GM10248 (cell line): ENCODE results near the gene NVL.

ENCODE experiments used
- CTCF ChIA-PET: fragments of 300-600 bp; sonication (Branson Sonifier 250); formaldehyde crosslinking; extraction: SDS; loops from one replicate; lab custom pipeline; 2021; ENCODE audit warnings: antibody characterized with exemption; lab: Yijun Ruan, JAX
- POLR2A ChIA-PET: fragments of 350-650 bp; sonication (Branson Sonifier 250); formaldehyde crosslinking; extraction: SDS; loops from one replicate; lab custom pipeline; 2020; ENCODE audit warnings: antibody characterized with exemption; lab: Yijun Ruan, JAX
- DNase-seq: peaks from one replicate; pipeline ENCODE4 v3.0.0; 2012; ENCODE audit errors: extremely low spot score
- TF ChIP-seq, protein P1 (sequence below): IDR thresholded peaks from 2 replicates; pipeline ENCODE4 v1.5.1; 2012; ENCODE audit warnings: mild to moderate bottlenecking, low read depth; ENCODE audit errors: extremely low read depth, missing control alignments, control extremely low read depth

The NVL gene

DNA sequence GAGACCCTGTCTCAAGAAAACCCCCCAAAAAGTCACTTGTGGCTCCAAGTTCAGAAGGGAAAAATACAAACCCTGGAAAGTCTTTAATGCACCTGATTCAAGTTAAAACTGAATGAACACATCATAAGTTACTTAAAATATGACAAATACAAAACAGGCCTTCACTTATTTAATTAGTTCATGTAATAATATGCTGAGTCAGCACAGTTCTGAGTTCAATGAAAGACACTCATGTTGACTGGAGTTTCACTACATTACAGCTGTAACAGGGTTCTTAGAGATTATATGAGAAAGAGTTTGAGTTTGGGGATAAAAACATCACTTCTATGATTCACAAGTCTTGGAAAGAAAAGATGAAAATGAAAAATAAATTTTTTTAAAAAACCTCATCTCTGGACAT is 96.0 kb downstream of the NVL start:
- ChIA-PET CTCF (interaction anchor here (0.7 to 1.3 kb wide), 5 partner anchors 9 to 81 kb away, joined by 3 to 4 read pairs (median 3); no protein-coding TSS in a partner anchor), POLR2A (no interaction called here)
- no peak for DNase-seq
- TF ChIP-seq, protein P1, sequence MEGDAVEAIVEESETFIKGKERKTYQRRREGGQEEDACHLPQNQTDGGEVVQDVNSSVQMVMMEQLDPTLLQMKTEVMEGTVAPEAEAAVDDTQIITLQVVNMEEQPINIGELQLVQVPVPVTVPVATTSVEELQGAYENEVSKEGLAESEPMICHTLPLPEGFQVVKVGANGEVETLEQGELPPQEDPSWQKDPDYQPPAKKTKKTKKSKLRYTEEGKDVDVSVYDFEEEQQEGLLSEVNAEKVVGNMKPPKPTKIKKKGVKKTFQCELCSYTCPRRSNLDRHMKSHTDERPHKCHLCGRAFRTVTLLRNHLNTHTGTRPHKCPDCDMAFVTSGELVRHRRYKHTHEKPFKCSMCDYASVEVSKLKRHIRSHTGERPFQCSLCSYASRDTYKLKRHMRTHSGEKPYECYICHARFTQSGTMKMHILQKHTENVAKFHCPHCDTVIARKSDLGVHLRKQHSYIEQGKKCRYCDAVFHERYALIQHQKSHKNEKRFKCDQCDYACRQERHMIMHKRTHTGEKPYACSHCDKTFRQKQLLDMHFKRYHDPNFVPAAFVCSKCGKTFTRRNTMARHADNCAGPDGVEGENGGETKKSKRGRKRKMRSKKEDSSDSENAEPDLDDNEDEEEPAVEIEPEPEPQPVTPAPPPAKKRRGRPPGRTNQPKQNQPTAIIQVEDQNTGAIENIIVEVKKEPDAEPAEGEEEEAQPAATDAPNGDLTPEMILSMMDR, result no peak

DNA sequence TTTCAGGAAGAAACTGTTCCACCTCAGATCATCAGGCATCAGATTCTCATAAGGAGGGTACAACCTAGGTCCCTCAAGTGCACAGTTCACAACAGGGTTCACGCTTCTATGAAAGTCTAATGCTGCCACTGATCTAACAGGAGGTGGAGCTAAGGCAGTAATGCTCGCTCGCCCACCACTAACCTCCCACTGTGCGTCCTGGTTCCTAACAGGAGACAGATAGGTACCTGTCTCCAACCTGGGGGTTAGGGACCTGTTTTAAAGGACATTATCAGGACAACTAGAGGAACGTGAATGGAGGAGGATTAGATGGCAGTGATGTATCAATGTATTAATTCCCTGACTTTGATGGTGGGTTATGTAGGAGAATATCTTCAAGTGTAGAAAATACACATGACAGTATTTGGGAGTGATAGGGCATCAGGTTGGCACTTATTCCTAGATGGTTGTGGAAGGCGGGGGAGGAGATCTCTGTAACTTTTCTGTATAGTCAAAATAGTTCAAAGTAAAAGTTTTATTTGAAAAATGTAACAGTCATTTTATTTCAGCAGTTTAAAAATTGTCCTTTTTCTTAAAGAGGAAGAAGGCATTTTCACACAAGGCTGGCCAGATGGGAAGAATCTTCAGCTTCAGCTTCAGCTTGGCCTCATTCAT is 103.0 kb downstream of the NVL start:
- CTCF ChIA-PET, result no interaction called here
- POLR2A ChIA-PET, result no interaction called here
- TF ChIP-seq, protein P1, result no peak
- DNase-seq, result no peak

DNA sequence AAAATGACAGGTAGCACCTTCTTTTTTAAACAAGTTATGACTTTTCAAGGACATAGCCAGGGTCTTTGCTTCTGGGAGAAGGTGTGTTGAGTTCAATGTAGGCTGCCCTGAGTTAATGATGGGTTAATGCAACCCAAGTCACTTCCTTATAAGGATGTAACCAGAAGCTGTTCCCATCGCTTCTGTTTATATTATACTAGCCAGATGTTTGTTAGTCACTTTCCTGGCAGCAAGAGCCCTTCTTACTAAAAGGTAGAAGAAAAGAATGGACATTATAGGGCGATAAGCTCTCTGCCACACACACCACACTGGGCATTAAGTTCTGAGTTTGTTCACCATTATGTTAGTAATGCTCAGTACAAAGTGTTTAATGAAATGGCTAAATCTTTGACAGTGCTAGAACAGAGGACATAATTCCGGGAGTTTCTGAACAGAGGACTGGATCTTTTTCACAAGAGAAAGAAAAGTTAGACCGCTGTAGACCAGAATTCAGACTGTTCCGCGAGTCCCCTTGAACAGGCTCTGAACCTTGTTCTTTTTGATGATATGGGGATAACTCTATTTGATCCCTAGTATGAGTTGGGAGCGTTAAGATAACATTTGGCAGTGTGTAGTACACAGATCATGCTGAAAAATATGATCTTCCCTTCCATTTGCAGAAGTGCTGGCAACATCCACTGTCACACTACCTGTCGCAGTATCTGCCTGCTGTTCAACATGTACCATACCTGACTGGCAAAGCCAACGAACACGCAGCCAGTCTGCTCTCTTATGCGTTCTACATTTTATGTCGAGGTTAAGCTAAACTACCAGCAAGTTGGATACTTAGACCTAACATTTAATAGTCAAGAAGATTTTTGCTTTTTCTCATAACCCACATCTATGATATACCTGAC is 105.9 kb downstream of the NVL start:
- ChIA-PET CTCF (interaction anchor here (0.7 to 0.9 kb wide), 2 partner anchors 14 to 31 kb away, joined by 3 read pairs; no protein-coding TSS in a partner anchor), POLR2A (no interaction called here)
- no peak for DNase-seq
- TF ChIP-seq, protein P1, result no peak

DNA sequence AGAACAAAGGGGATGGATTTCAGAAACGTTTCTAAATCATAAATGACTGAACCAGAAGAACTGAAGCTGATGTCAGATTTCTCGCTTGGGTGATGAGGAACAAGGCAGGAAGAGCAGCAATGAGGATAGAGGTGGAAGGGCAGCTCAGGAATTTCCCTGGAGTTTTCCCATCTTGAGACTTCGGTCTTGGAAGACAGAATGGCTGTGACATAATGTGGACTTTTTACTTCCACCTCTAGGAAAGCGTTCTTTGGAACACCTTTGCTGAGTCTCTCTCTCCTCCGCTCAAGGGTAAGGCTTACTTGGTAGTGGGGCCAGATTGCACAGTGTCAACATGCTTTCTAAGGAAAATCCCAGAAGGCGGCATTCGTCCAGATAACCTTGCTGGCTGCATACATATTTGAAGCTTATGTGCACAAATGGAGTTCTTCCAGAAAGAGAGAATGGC is 110.3 kb downstream of the NVL start:
- TF ChIP-seq, protein P1, result no peak
- POLR2A ChIA-PET, result no interaction called here
- CTCF ChIA-PET, result interaction anchor here (0.6 to 1.4 kb wide), 3 partner anchors 17 to 429 kb away, joined by 3 to 4 read pairs (median 3); no protein-coding TSS in a partner anchor
- DNase-seq, result no peak

DNA sequence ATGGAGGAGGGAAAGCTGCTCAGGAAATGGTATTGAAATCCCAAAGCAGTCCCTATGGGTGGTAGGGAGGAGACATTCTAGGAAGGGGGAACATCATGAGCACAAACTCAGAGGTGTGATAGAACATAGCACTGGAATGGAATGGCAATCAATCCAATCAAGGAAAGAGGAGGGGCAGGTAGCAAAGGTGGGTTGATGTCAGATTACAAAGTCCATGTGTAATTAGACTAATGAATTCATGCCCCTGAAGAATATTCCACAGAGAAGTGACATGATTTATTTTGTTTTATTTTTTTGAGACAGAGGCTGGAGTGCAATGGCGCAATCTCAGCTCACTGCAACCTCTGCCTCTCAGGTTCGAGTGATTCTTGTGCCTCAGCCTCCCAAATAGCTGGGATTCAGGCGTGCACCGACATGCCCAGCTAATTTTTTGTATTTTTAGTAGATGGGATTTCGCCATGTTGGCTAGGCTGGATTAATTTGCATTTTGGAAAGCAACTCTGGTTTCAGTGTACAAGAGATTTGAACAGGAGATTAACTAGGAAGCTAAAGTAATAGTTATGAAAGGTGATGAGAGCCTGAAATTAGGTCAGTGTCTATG is 110.9 kb downstream of the NVL start:
- no peak for DNase-seq
- CTCF ChIA-PET, result interaction anchor here (0.6 to 1.4 kb wide), 3 partner anchors 17 to 428 kb away, joined by 3 to 4 read pairs (median 3); no protein-coding TSS in a partner anchor
- POLR2A ChIA-PET, result no interaction called here
- TF ChIP-seq, protein P1, result no peak
